ENCODE data around the gene CT45A8.
"Not testable (repeated sequence)": the region's sequence is repeated elsewhere in the genome, so short reads cannot be mapped to it uniquely, and the experiment has no call there.

Gene CT45A8, protein sequence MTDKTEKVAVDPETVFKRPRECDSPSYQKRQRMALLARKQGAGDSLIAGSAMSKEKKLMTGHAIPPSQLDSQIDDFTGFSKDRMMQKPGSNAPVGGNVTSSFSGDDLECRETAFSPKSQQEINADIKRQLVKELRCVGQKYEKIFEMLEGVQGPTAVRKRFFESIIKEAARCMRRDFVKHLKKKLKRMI

DNA sequence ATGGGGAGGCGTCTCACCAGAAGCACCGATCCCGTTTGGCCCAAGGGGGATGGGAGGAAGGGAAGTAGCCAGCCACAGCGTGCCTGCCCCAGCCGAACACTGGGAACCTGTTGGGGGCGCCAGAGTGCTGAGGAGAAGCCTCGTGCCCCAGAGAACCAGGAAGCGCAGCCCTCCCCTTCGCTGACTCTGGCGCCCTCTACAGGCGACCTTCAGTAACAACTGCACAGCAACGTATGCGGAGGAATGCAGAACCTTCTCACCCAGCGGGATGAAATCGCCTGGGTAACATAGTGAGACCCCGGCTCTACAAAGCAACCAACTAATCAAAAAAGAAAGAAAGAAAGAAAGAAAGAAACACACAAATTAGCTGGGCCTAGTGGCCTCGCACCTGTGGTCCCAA, at the start of gene CT45A8:
Gene CT45A8, minus strand, starts transcription at position 101 of the 400 bp plus-strand sequence. CDS start 3,755 bp downstream, outside the sequence.
- DNase-seq (ENCODE audit: low read depth); H3K4me3 ChIP-seq (ENCODE audit: low read depth, low read length): not testable (repeated sequence)

DNA sequence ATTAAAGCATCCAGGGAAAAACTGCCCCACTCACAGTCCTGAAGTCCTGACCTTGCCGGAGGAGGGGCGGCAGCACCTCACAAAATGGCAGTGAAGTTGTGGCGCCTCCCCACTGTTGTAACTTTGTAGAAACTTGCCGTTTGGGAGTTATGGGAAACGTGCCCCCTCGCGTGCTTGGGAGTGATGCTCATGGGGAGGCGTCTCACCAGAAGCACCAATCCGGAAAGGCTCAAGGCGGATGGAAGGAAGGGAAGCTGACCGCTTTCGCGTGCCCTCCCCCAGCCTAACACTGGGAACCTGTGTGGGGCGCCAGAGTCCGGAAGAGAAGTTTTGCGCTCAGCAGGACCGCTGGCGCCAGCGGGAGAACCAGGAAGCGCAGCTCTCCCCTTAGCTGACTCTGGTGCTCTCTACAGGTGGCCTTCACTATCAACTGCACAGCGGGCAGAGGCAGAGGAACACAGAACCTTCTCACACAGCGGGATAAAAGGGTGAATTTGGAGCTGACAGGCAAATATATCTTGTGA, 39.0 kb upstream of the CT45A8 start, which contains the start of the genes CT45A10 and SAGE1:
Gene CT45A10, minus strand, starts transcription at position 151 of the 524 bp plus-strand sequence. CDS start 8,100 bp downstream, outside the sequence.
Gene SAGE1, plus strand, starts transcription at position 423 of the 524 bp plus-strand sequence. CDS start 2,527 bp downstream, outside the sequence.
- no peak for TF ChIP-seq MYC (IDR thresholded peaks at IDR 0.05; ENCODE audit: low read depth, low read length)
- TF ChIP-seq, protein P1, sequence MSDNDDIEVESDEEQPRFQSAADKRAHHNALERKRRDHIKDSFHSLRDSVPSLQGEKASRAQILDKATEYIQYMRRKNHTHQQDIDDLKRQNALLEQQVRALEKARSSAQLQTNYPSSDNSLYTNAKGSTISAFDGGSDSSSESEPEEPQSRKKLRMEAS (IDR thresholded peaks at IDR 0.05; ENCODE audit: low read depth, low read length) = no peak
- no peak for DNase-seq (ENCODE audit: low read depth)
- H3K4me3 ChIP-seq (ENCODE audit: low read depth, low read length) = no peak within 1 kb of the TSS

DNA sequence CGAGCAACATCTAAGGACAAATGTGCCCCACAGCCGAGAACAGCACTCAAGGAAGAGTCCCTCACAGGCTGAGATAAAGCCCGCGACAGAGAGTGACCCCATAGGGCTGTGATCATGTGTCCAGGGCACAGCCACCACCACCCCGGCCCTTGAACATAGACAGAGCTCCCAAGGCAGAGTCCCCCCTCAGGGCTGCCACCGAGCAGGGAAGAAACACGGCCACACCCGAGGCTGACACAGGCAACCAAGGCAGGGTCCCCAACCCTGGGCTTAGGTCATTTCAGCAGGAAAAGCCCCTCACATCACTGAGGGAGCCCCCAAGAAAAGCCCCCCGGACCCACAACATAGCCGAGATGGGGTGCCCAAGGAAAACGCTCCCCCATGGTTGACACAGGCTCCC, 38.4 kb upstream of the CT45A8 start:
- H3K4me3 ChIP-seq (ENCODE audit: low read depth, low read length) = no peak overlapping the region
- no peak for DNase-seq (ENCODE audit: low read depth)
- TF ChIP-seq POLR2A (IDR thresholded peaks at IDR 0.05; ENCODE audit: extremely low read depth, insufficient read length) (no peak), MYC (IDR thresholded peaks at IDR 0.05; ENCODE audit: low read depth, low read length) (no peak)
- TF ChIP-seq, protein P1 (IDR thresholded peaks at IDR 0.05; ENCODE audit: low read depth, low read length) = no peak
- TF ChIP-seq, protein P2, sequence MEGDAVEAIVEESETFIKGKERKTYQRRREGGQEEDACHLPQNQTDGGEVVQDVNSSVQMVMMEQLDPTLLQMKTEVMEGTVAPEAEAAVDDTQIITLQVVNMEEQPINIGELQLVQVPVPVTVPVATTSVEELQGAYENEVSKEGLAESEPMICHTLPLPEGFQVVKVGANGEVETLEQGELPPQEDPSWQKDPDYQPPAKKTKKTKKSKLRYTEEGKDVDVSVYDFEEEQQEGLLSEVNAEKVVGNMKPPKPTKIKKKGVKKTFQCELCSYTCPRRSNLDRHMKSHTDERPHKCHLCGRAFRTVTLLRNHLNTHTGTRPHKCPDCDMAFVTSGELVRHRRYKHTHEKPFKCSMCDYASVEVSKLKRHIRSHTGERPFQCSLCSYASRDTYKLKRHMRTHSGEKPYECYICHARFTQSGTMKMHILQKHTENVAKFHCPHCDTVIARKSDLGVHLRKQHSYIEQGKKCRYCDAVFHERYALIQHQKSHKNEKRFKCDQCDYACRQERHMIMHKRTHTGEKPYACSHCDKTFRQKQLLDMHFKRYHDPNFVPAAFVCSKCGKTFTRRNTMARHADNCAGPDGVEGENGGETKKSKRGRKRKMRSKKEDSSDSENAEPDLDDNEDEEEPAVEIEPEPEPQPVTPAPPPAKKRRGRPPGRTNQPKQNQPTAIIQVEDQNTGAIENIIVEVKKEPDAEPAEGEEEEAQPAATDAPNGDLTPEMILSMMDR (IDR thresholded peaks at IDR 0.05; ENCODE audit: low read depth, low read length) = no peak

DNA sequence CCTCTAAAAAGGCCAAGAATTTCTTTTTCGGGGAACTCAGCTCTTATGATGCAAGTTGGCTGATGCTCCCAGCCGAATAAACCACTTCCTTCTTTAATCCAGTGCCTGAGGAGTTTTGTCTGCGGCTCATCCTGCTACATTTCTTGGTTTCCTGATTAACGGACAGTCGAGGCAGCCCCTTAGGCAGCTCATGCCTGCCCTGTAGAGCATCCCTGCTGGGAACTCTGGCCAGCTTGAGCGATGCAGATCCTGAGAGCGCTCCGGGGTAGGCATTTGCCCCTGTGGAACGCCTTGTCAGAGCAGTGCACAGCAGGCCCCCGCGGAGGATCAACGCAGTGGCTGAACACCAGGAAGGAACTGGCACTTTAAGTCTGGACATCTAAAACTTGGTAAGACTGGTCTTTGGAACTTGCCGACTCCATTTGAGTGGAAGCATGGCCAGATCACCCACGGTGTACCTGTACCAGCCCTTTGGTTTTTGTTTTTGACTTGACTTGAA, 35.8 kb upstream of the CT45A8 start:
- TF ChIP-seq, protein P2 (IDR thresholded peaks at IDR 0.05; ENCODE audit: low read depth, low read length) = no peak
- no peak for TF ChIP-seq POLR2A (IDR thresholded peaks at IDR 0.05; ENCODE audit: extremely low read depth, insufficient read length)
- TF ChIP-seq MYC (IDR thresholded peaks at IDR 0.05; ENCODE audit: low read depth, low read length) = no peak
- TF ChIP-seq, protein P1 (IDR thresholded peaks at IDR 0.05; ENCODE audit: low read depth, low read length) = no peak
- DNase-seq (ENCODE audit: low read depth) = no peak

DNA sequence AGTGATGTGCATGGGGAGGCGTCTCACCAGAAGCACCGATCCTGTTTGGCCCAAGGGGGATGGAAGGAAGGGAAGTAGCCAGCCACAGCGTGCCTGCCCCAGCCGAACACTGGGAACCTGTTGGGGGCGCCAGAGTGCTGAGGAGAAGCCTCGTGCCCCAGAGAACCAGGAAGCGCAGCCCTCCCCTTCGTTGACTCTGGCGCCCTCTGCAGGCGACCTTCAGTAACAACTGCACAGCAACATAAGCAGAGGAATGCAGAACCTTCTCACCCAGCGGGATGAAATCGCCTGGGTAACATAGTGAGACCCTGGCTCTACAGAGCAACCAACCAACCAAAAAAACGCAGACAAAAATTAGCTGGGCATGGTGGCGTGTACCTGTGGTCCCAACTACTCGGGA, 34.6 kb upstream of the CT45A8 start:
- H3K4me3 ChIP-seq (ENCODE audit: low read depth, low read length) = not testable (repeated sequence)
- TF ChIP-seq, protein P2 (IDR thresholded peaks at IDR 0.05; ENCODE audit: low read depth, low read length) = peak; percentile 21
- peak; percentile 55 for DNase-seq (ENCODE audit: low read depth)

More for the DNA sequence above, 35.8 kb upstream of the CT45A8 start:
- no peak overlapping the region for H3K4me3 ChIP-seq (ENCODE audit: low read depth, low read length)

DNA sequence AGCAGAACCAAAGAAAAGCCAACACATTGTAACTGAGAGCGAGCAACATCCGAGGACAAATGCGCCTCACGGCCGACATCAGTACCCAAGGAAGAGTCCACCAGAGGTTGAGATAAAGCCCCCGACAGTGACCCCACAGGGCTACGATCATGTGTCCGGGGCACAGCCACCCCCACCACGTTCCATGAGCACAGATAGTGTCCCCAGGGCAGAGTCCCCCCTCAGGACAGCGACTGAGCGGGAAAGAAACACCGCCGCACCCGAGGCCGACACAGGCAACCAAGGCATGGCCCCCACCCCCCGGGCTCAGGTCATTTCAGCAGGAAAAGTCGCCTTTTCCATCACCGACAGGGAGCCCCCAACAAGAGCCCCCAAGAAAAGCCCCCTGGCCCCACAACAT, 33.9 kb upstream of the CT45A8 start:
- H3K4me3 ChIP-seq (ENCODE audit: low read depth, low read length); DNase-seq (ENCODE audit: low read depth): not testable (repeated sequence)

DNA sequence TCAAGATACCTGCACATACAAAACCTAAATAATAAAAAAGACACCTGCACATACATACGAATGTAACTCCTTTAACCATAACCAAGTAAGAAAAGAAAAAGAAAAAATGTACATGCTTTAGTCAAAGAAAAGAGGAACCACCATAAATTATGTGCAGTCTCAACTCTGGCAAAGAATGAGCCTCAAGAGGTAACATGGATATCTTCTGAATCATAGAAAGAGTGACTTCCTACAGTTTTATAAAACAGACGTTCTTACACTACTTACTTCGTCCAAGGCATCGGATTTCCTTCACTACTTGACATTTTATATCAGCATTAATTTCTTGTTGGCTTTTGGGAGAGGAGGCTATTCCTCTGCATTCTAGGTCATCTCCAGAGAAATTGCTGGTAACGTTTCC, 28.4 kb upstream of the CT45A8 start:
- peak; percentile 0 for DNase-seq (ENCODE audit: low read depth)

DNA sequence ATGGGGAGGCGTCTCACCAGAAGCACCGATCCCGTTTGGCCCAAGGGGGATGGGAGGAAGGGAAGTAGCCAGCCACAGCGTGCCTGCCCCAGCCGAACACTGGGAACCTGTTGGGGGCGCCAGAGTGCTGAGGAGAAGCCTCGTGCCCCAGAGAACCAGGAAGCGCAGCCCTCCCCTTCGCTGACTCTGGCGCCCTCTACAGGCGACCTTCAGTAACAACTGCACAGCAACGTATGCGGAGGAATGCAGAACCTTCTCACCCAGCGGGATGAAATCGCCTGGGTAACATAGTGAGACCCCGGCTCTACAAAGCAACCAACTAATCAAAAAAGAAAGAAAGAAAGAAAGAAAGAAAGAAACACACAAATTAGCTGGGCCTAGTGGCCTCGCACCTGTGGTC, 17.4 kb upstream of the CT45A8 start, which contains the start of gene CT45A9:
Gene CT45A9, minus strand, starts transcription at position 101 of the 400 bp plus-strand sequence. CDS start 3,751 bp downstream, outside the sequence.
- not testable (repeated sequence) for H3K4me3 ChIP-seq (ENCODE audit: low read depth, low read length); DNase-seq (ENCODE audit: low read depth)

More for the DNA sequence above, 28.4 kb upstream of the CT45A8 start:
- not testable (repeated sequence) for H3K4me3 ChIP-seq (ENCODE audit: low read depth, low read length)

DNA sequence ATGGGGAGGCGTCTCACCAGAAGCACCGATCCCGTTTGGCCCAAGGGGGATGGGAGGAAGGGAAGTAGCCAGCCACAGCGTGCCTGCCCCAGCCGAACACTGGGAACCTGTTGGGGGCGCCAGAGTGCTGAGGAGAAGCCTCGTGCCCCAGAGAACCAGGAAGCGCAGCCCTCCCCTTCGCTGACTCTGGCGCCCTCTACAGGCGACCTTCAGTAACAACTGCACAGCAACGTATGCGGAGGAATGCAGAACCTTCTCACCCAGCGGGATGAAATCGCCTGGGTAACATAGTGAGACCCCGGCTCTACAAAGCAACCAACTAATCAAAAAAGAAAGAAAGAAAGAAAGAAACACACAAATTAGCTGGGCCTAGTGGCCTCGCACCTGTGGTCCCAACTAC, 17.2 kb downstream of the CT45A8 start, which contains the start of gene CT45A7:
Gene CT45A7, minus strand, starts transcription at position 101 of the 400 bp plus-strand sequence. CDS start 3,747 bp downstream, outside the sequence.
- not testable (repeated sequence) for H3K4me3 ChIP-seq (ENCODE audit: low read depth, low read length); DNase-seq (ENCODE audit: low read depth)

DNA sequence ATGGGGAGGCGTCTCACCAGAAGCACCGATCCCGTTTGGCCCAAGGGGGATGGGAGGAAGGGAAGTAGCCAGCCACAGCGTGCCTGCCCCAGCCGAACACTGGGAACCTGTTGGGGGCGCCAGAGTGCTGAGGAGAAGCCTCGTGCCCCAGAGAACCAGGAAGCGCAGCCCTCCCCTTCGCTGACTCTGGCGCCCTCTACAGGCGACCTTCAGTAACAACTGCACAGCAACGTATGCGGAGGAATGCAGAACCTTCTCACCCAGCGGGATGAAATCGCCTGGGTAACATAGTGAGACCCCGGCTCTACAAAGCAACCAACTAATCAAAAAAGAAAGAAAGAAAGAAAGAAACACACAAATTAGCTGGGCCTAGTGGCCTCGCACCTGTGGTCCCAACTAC, 34.4 kb downstream of the CT45A8 start, which contains the start of gene CT45A2:
Gene CT45A2, minus strand, starts transcription at position 101 of the 400 bp plus-strand sequence. CDS start 3,747 bp downstream, outside the sequence.
- not testable (repeated sequence) for DNase-seq (ENCODE audit: low read depth); H3K4me3 ChIP-seq (ENCODE audit: low read depth, low read length)

DNA sequence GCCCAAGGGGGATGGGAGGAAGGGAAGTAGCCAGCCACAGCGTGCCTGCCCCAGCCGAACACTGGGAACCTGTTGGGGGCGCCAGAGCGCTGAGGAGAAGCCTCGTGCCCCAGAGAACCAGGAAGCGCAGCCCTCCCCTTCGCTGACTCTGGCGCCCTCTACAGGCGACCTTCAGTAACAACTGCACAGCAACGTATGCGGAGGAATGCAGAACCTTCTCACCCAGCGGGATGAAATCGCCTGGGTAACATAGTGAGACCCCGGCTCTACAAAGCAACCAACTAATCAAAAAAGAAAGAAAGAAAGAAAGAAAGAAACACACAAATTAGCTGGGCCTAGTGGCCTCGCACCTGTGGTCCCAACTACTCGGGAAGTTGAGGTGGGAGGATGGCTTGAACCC, 51.7 kb downstream of the CT45A8 start, which contains the start of gene CT45A6:
Gene CT45A6, minus strand, starts transcription at position 101 of the 400 bp plus-strand sequence. CDS start 3,794 bp downstream, outside the sequence.
- not testable (repeated sequence) for DNase-seq (ENCODE audit: low read depth); H3K4me3 ChIP-seq (ENCODE audit: low read depth, low read length)

Measured in NB4 (cell line).